Middle frontal gyrus (tissue), 1 donor: Measurements from ENCODE around the gene KCNK6.

Source experiments
- DNase-seq: peaks from one replicate; pipeline ENCODE4 v3.0.0-alpha.2; 2015; ENCODE audit warnings: low spot score; ENCODE audit errors: extremely low spot score

The KCNK6 gene

GRCh38 chr19:38294090-38294489 is 25.6 kb upstream of the KCNK6 start:
- DNase-seq = no peak

GRCh38 chr19:38298821-38299680 is 20.6 kb upstream of the KCNK6 start:
- DNase-seq = no peak

DNA sequence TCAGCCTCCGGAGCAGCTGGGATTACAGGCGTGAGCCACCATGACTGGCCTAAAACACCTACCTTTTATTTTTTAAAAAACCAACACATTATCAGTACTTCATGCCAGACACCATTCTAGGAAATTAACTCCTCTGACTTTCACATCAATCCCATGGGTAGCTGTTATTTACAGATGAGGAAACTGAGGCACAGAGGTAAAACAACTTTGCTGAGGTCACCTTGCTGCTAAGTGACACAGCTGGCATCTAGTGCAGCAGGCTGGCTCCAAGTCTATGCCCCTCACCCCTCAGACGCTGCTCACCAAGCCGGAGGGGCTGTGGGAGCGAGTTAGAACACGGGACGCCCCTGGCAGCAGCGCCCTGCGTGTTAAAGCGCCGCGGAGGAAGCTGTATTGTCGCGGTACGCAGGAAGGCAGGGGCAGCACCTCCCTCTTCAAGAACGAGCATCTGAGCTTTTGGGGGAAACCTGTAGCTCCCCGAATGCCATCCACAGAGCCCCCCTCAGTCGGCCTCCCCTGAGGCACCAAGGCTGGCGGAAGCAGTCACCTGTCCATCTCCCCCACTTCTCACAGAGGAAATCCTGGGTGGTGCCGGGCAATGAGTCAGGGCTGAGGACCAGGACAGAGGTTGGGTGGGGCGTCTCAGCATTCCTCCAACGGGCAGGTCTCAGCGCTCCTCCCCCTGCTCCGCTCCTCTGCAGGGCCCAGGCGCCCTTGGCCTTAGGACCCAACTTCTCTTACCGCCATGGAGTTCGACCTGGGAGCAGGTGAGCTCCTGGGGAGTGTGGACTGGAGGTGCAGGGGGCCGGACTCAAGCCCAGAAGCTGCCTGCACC is 15.9 kb upstream of the KCNK6 start, which contains the start of gene C19orf33:
Gene C19orf33, plus strand, starts transcription at position 735 of the 835 bp plus-strand sequence. Its CDS starts 11 bp downstream, at position 746.
- no peak for DNase-seq

DNA sequence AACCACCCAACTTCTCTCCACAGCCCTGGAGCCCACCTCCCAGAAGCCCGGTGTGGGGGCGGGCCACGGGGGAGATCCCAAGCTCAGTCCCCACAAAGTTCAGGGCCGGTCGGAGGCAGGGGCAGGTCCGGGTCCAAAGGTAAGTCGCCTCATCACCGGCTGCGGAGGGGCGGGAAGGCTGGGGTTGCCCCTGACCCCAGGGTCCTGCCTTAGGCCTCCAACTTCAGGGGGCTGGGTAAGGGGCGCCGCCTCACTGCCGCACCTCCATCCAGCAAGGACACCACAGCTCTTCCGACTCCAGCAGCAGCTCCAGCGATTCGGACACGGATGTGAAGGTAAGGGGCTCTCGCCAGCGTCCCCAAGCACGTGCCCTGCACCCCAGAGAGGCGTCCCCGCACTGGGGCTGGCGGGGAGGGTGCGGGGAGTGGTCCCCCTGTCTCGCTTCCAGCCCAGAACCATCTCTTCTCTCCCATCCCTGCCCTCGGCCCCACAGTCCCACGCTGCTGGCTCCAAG is 15.2 kb upstream of the KCNK6 start:
- no peak for DNase-seq

DNA sequence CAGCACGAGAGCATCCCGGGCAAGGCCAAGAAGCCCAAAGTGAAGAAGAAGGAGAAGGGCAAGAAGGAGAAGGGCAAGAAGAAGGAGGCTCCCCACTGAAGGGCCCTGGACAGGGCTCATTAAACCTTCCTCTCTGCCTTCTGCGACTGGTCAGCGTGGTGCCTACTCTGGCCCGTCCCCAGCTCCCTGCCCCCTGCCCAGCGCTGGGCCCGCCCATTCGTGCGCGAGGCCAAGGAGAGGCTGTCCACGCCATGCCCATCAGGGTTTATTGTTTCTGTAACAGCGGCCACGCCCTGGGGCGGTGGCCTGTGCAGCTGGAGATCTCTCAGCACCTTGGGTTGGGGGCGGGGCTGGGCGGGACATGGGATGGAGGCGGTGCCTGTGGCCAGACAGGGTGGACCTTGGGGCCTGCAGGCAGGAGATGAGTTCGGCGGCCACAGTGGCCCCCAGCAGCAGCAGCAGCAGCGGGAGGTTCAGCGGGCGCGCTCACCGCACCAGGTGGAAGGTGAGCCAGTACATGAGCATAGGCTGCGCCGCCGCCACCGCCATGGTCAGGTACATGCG is 14.7 kb upstream of the KCNK6 start:
- no peak for DNase-seq

DNA sequence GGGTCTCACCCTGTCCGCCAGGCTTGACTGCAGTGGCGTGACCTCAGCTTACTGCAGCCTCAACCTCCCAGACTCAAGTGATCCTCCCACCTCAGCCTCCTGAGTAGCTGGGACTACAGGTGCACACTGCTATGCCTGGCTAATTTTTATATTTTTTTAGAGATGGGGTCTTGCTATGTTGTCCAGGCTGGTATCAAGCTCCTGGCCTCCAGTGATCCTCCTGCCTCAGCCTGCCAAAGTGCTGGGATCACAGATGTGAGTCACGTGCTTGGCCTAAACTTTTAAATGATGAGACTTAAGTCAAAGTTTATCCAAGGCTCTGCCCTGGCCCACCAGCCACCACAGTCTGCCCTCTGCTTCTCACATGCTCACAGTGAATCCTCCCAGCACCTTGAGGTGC is 13.4 kb upstream of the KCNK6 start:
- DNase-seq = no peak

GRCh38 chr19:38307076-38307475 is 12.6 kb upstream of the KCNK6 start:
- DNase-seq = no peak

GRCh38 chr19:38307597-38307996 is 12.0 kb upstream of the KCNK6 start:
- no peak for DNase-seq

GRCh38 chr19:38308006-38308766 is 11.5 kb upstream of the KCNK6 start:
- no peak for DNase-seq

DNA sequence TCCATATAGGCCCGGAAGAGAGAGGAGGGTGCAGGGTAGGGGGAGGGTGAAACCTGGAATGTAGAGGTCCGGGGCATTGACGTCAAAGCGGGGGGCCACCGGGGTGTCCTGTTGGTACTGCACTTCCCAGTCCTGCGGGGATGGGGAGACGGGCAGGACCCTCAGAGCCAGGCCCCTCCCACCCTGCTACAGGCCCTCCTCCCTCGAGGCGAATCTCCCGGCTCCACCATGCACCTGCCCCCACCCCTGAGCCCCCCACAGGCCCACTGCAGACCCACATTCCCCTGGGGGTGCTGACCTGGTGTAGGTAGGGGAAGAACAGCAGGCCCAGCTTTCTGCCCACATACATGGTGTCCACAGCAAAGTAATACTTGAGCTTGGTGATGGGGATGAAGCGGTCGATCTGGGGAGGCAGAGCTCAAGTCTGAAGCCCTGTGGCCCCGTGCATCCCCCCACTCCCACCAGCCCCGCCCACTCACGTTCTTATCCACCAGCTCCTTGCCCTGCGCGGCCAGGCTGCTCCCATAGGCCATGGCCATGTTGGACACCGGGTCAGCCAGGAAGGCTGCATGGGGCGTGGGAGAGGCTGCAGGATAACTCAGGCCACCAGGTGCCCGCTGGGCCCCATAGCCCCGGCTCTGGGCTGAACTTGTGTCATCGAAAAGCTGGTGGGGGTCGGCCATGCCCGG is 10.6 kb upstream of the KCNK6 start:
- no peak for DNase-seq

DNA sequence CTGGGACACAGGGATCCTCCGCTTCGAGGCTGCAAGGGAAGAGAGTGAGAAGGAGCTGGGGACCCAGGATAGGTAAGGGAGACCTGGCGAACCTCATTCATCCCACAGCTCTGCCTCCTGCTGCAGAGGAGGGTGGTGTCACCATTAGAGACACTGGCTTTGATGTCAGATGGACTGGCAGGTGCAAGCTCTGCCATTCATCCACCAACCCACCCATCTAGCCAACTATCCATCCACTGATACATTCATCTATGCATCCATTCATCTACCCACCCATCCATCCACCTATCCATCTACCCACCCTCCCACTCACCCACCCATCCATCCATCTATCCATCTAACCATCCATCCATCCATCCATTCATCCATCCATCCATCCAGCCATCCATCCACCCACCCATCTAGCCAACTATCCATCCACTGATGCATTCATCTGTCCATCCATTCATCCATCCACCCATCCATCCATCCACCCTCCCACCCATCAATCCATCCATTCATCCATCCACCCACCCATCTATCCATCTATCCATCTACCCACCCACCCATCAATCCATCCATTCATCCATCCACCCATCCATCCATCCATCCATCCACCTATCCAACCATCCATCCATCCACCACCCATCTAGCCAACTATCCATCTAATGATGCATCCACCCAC is 9.9 kb upstream of the KCNK6 start:
- no peak for DNase-seq

DNA sequence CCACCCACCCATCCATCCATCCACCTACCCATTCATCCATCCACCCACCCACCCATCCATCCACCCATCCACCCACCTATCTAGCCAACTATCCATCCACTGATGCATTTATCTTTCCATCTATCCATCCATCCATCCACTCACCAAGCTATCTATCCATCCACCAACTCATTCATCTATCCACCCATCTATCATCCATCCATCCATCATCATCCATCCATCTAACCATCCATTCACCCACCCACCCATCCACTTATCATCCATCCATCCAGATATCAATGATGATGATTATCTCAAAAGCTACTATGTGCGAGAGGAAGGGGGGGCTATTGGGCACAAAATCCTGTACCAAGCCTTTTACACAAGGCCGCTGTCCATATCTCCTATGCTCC is 9.4 kb upstream of the KCNK6 start:
- DNase-seq = no peak

- DNase-seq = no peak
Observed at GRCh38 chr19:38310986-38311385, 8.7 kb upstream of the KCNK6 start.

GRCh38 chr19:38315657-38316476 is 3.8 kb upstream of the KCNK6 start, which contains the start of gene YIF1B:
Gene YIF1B (minus strand): TSS chr19:38315947. CDS start chr19:38315917, 30 bp downstream.
- DNase-seq = peak; percentile 91

DNA sequence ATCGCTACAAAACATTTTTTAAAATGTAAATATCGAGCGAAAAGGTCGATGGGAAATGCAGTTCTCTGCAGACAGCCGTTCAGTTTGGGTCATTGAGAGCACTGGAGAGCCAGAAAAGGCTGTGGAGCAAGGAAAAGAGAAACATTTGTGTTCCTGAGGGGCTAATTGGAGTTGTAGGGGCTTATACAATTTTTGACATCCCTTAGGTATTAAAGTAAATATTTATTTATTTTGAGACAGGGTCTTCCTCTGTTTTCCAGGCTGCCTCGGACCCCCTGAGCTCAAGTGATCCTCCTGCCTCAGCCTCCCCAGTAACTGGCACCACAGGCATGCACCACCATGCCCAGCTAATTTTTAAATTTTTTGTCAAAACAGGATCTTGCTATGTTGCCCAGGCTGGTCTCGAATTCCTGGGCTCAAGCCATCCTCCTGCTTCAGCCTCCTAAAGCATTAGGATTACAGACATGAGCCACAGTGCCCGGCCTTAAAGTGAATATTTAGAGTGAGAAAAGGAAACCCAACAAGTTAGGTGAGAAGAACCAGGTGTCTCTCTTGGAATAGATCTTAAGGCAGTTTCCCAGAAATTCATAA is 3.1 kb upstream of the KCNK6 start:
- no peak for DNase-seq

DNA sequence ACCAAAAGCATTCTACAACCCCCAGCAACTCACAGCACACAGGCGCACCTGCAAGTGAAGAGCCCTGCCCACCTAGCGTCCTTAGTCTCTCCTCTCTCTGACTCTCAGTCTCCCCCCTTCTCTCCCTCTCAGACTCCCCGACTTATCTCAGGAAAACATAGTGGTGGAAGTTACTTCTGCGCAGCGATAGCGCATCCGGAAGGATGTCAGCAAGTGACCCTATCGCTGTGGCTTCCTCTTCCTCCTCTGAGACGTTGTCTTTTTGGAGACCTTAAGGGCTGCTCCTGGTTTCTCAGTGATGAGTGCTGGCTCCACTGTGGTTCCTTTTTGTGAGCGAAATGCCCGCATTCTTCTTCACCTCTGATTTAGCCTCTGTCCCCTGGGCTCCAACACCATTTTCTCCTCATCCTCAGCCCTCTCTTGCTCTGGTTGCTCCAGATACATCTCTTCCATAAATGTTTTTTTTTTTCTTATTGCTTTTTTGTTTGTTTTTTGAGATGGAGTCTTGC is 2.5 kb upstream of the KCNK6 start:
- no peak for DNase-seq

DNA sequence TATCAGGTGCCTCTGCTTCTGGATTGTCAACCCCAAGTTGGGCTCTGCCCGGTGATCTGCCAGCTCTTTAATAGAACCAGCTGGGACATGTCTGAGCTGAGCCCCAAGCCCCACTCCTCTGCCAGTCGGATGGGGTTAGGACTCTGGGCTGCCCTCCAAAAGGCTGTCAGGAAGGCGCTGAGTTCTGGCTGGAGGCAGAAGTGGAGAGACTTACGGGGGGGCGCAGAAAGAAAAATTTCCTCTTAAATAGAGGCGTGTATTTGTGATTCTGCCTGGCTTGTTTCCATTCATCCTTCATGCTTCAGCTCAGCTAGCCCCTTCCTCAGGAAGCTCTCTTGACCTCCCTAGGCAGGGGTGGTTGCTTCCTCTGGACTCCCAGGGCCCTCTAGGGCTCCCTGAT is 985 bp upstream of the KCNK6 start:
- no peak for DNase-seq

- no peak for DNase-seq
Observed at GRCh38 chr19:38320969-38321339, 1.3 kb downstream of the KCNK6 start.
